ENCODE results near the gene ANKRD40CL.
"Not testable (repeated sequence)": the region's sequence is repeated elsewhere in the genome, so short reads cannot be mapped to it uniquely, and the experiment has no call there.

The ANKRD40CL gene

DNA sequence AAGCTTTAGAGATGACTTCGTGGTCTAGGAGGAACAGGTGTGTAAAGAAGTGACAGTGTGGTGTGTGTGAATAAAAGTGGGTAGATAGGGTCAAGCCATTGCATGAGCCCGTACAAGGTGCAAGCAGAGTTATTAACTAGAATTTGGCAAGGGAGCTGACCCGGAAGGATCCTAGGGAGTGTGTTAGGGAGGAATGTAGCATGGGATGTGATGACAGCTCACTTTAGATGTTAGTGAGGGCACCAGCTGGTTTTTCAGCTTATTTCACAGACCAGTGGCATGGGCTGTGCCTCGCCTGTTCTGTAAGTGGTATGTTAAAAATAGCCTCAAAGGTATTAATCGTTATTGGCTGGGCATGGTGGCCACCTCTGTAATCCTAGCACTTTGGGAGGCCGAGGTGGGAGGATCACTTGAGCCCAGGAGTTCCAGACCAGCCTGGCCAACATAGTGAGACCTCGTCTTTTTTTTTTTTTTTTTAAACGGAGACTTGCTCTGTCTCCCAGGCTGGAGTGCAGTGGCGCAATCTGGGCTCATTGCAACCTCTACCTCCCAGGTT lies 8.3 kb downstream of the ANKRD40CL start:
- DNase-seq (ENCODE audit: low spot score) = no peak

DNA sequence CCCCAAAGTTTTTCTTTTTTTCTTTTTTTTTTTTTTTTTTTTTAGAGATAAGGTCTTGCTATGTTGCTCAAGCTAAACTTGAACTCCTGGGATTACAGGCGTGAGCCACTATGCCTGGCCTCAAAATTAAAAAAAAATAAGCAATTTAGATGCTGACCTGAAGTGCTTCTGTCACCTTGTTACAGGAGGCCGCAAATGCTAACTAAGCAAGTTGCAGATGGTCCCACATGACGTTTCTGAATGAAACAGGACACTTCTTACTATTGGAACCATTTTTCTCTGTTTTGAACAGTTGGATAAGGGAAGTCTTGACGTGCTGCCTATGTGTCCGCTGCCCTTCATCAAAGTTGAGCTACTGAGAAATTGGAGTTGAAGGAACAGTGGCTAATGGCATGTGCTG lies 8.8 kb downstream of the ANKRD40CL start:
- DNase-seq (ENCODE audit: low spot score) = no peak

DNA sequence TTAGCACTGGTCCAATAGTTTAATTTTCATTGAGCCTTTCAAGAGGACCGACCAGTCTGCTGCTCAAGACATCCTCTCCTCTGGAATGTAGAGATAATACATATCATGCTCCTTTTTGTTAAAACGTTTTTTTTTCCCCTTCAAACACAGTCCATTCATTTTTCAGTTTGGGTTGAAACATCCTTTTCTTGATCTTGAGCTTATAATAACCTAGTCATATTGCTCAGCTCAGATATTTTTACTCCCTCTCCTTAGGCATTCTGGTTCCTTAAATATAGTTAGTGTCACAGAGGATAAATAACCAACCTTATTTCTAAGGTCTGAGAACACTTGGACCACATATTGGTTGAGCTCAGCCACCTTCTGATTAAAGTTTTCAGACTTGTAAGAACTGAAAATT lies 12.8 kb downstream of the ANKRD40CL start:
- DNase-seq (ENCODE audit: low spot score) = no peak

DNA sequence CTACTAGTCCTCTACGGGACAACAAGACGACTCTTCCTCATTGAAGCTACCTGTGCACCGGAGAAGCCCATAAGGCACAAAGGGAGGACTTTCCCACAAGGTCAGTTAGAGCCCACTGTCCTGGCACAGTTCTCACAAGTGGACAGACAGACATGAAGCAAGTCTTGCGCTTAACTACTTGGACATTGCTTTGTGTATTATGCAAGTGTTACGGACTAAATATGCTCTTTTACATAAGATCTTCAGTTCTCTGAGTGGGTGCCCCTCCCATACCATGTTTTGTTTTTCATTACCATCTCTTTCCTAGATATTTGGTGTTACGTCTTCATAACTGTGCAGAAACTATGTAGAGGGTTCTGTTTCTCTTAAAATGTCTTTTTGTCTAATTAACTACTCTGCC lies 18.1 kb downstream of the ANKRD40CL start:
- DNase-seq (ENCODE audit: low spot score) = no peak

DNA sequence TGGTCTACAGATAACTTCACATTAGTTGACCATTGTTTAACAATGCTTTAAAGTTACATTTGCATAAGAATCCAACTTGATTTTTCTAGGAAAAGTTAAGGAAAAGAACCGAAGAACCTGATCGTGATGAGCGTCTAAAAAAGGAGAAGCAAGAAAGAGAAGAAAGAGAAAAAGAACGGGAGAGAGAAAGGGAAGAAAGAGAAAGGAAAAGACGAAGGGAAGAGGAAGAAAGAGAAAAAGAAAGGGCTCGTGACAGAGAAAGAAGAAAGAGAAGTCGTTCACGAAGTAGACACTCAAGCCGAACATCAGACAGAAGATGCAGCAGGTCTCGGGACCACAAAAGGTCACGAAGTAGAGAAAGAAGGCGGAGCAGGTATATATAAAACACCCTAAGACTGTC lies 21.7 kb downstream of the ANKRD40CL start:
- DNase-seq (ENCODE audit: low spot score) = no peak

DNA sequence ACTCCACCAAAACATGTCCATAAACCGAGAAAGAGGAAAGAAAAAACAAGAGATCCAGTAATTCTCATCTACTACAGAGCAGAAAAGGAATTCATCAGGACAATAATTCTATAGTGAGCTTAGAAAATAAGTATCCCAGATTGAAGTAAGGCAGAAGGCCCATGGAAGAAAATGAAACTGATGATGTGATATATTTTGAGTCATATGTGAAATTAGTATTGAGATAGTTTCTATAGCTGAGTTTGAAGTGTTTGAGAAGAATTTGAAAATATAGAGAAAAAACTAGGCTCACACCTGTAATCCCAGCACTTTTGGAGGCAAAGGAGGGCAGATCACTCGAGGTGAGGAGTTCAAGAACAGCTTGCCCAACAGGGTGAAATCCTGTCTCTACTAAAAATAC lies 28.2 kb downstream of the ANKRD40CL start:
- no peak for DNase-seq (ENCODE audit: low spot score)

DNA sequence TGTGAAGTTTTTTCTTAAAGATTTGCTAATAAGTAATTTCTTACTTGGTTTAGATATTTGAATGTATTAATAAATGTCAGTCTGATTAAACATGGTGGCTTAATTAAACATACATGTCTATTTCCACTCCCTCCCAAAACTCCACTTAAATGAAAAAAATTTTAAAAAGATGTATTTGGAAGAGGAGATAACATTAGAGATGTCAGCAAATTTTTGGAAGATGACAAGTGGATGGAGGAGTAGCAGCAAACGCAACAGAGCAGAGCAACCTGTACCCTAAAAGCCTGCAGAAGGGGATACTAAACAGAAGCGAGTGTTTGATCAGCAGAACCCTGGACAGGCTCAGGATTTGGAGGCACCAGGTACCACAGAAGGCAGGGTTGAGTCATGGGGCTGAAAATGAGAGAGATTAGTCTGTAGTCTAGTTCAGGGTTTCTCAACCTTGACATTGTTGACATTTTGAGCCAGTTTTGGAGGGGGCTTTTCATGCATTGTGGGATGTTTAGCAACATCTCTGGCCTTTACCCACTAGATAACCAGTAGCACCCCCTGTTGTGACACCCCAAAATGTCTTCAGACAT lies 30.1 kb downstream of the ANKRD40CL start:
- DNase-seq (ENCODE audit: low spot score) = no peak

DNA sequence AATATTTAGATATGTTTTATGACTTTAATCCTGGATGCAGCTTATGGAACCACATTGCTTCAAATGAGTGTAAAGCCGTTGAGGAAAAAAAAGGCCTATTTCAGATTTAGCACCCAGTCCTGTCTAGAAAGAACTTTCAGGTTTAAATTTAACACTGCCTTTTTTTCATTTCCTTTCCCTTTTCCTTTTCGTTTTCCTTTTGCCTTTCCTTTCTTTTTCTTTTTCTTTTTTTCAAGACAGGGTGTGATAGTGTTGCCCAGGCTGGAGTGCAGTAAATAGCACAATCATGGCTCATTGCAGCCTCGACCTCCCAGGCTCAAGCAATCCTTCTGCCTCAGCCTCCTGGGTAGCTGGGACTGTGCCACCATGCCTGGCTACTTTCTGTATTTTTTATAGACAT lies 32.0 kb downstream of the ANKRD40CL start:
- no peak for DNase-seq (ENCODE audit: low spot score)

DNA sequence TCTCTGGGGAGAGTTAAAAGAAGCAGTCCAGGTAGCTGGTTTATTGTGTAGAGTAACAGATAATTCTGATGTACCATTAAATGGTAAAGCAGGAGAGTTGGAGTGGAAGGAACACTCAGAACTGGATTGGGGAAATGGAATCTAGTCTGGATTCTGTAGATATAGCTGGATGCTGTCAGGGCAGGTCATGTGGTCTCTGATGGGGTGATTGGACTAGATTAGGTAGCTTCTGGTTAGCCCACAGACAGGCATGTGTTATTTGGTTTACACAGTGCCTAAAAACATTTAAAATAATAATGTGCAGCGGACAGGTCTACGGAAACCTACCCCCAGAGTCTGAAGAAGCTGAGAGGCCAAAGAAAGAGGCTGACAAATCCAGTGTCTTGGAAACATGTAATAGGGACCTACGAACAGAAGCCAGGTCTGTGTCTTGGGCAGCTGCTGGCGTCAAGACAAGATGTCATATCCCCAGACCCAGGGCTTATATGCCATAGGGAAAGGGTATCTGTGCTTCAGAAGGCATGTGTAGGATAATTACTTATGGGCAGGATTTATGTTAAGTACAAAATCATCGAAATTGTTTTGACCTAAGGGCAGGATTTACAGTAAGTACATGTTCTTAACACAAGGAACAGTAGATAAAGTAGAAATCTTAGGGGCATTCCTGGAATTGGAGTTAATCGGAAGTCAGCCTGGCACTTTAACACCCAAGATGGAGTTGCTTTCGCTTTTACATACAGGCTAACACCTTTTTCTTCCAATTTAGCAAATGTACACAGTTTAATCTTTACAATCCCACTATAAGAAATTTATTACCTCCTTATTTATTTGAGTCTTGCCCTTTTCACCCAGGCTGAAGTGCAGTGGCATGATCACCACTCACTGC lies 35.5 kb downstream of the ANKRD40CL start:
- no peak for DNase-seq (ENCODE audit: low spot score)

DNA sequence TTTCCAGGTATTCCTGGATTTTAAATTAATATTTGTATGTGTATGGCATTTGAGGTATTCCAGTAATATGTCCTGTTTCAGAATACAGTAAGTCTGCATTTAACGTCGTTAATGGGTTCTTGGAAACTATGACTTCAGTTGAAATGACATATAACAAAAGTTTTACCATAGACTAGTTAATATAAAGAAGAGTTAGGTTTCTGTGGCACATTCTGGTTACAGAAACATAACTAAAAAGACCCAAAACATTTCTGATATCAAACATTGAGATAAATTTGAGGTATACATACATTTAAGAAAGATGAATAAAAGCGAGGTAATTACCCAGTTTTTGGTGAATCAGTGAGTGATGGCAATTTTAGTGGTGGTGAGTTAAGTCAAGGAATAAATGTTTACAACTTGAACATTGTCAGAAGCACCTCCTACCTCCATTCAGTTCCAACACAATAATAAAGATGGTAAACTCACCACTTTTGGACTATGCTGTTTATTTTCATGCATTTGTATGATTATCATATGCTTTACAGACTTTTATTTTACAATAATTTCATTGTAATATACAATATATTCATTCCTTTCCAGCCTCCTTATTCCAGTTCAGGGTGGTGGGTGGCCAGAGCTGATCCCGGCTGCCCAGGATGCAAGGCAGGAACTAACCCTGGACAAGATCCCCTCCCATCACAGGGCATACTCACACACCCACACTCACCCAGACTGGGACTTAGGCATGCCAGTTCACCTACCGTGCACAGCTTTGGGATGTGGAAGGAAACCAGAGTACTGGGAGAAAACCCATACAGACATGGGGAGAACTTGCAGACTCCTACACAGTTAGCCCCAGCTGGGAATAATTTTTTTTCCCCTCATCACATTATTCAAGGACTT lies 38.2 kb downstream of the ANKRD40CL start:
- no peak for DNase-seq (ENCODE audit: low spot score)

DNA sequence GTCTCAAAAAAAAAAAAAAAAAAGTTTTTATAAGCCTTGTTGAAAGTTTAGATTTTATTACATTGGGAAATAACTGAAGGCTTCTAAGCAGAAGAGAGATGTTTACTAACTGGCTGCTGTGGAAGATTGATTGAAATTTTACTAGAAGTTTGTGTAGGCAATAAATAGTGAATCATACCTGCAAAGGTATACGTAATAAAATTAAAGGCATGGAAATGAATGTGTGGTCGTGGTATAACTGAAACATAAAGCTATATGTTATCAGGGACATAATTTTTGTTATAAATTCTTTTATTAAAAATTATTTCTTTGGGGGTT lies 39.2 kb downstream of the ANKRD40CL start:
- DNase-seq (ENCODE audit: low spot score) = no peak

DNA sequence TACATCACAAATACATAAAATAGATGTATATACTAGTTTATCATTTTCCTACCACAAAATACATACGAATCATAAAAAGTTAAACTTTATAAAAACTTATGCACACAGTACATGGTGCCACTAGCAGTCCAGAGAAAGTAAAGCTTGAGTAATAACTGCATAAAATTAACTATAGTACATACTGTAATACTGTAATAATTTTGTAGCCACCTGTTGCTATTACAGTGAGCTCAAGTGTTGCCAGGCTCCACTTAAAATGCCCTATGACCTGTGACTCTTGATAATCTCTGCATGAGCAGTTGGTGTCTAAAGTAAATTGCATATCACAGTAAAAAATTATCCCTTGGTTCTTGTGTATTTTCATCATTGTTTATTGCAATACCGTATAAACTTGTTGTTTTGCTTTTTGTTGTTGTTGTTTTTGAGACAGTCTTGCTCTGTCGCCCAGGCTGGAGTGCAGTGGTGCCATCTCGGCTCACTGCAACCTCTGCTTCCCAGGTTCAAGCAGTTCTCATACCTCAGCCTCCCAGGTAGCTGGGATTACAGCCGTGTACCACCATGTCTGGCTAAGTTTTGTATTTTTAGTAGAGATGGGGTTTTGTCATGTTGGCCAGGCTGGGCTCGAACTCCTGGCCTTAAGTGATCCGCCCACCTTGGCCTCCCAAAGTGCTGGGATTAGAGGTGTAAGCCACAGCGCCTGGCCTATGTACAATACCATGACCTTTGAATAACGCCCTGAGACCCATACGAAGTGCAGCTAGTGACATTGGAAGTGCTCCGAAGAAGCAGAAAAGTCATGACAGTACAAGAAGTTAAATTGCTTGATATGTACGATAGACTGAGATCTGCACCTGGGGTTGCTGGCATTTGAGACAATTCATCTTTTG lies 41.3 kb downstream of the ANKRD40CL start:
- no peak for DNase-seq (ENCODE audit: low spot score)

DNA sequence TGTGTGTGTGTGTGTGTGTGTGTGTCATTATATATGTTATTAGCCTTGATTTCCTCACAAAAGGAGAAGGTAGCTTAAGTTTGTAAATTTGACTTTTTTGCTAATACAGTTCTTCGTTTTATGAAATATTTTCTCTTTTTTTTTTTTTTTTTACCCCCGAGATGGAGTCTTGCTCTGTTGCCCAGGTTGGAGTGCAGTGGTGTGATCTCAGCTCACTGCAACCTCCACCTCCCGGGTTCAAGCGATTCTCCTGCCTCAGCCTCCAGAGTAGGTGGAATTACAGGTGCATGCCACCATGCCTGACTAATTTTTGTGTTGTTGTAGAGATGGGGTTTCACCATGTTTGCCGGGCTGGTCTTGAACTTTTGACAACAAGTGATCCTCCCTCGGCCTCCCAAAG lies 42.7 kb downstream of the ANKRD40CL start:
- not testable (repeated sequence) for DNase-seq (ENCODE audit: low spot score)

DNA sequence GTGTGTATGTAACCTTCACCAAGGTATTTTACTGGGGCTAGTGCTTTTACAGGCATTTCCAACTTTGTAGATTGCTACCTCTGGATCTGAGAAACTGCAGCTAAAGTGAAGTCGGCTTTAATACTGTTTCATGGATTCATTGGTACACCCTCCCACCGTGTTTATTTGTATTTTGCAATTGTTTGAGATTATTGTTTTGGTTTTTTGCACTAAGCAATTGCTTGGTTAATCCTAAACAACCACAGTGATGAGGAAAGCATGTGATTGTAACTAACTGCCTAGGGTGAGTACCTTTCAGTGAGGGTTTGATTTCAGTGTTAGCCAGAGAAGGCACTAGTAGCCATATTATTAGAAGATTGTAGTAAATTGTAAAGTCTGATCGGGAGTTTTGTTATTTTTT lies 44.6 kb downstream of the ANKRD40CL start:
- DNase-seq (ENCODE audit: low spot score) = no peak

DNA sequence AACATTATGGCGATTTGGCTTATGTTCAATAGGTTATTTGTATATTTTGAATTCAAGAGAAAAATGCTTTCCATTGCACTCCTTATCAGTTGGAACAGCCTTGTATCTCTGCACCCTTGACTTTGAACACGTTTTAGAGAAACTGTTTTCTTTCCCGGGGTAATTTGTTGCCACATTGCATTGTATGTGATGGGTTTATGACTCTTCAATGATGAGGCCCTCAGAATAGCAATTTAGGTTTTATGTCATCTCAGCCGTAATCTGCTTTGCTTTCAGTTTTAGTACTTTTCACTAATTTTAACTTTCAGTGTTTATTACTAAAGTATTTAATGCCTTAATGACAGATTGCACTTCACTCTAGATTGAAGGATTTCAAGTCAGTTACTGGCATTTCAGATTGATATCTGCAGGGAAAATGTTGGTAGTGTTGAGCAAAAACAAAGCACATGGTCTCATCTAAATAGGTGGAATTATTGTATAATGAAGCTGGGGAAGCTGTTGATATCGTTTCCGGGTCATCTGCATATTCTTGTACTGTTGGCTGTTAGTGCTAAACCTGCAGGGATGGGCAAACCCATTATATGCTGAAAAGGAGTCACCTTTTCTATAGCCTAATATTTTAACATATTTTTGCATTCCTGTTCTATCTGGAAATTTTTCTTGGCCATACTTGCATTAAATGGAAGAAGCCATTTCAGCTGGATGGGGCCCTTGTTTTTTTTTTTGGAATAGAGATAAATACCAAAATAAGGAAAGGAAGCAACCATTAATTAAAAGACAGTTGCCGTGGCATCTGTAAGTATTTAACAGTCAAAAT lies 45.9 kb downstream of the ANKRD40CL start:
- DNase-seq (ENCODE audit: low spot score) = peak; percentile 65

DNA sequence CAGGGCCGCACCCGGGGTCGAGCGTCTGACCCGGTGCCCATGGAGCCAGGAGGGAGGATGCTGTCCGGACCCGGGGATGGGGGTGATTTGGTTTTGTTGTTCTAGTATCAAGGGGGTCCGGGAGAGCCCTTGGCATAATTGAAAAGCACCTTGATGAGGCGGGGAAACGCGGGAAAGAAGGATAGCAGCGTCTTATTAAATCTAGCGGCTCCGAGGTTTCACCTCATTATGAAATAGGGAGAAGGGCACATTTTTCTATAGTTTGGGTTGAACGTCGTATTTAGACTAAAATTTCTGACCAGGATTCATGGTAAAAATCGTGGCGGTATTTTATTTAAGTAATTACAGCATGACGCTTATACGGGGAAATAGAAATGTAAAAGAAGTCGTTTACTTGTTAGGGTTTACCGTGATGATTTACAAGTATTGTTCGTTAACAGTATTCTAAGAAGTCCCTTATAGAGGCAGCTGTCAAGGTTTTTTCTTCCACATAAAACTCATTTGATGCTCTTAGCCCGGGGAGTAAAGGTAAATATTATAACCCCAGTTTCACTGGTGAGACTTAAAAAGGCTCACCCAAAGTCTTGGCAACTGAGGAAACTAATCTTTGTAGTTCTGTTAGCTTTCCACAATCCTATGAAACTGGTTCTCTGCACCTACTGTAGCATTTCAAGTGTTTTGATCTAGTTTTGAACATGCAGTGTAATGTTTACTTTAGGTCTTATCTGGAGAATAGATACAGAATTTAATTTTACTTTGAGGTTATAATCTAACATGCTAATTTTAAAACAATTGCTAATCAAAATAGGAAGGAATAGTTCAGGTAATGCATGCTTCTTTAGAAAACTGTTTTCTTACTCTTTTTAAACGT lies 47.2 kb downstream of the ANKRD40CL start:
- DNase-seq (ENCODE audit: low spot score) = peak; percentile 30

DNA sequence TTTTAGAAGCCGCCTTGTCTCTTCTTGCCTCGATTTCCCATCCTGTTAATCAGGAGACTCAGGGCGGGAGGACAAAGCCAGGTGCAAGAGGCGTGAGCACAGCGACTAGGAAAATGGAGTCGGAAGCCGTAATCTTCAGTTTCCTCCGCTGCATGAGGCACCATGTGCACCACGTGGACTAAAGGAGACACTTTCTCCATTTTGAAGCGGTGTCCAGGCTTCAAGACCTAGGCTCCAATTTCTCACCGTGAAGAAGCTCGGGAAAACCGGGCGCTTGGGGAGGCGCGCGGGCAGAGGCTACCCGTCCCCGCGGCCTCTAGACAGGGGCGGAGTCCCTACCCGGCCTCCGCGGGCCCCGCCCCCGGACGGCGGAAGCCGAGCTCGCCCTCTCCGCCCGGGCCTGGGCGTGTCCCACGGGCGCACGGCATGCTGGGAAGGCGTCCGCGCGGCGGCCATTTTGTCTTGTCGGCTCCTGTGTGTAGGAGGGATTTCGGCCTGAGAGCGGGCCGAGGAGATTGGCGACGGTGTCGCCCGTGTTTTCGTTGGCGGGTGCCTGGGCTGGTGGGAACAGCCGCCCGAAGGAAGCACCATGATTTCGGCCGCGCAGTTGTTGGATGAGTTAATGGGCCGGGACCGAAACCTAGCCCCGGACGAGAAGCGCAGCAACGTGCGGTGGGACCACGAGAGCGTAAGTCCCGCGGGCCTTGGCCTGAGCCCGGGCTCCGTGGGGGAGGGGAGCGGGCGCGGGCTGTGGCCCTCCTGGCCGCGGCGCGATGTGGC lies 48.0 kb downstream of the ANKRD40CL start, which contains the start of gene LUC7L3:
TSS of gene LUC7L3 (plus strand) at position 460 of the 780 bp plus-strand sequence. CDS start at position 590, 130 bp downstream.
- peak; percentile 96 for DNase-seq (ENCODE audit: low spot score)

DNA sequence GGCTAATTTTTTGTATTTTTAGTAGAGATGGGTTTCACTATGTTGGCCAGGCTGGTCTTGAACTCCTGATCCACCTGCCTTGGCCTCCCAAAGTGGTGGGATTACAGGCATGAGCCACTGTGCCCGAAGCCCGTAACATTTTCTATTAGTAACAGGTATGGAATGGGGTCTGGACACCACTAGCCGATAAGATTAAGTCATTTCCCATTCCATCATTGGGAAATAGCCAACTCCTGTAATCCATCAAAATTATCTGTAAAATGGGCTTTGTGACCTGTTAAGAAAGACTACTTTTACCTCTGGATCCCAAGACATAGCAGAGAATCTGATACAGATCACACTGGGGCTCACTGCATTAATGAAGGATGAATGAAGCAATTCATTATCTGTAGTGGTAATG lies 51.8 kb downstream of the ANKRD40CL start:
- DNase-seq (ENCODE audit: low spot score) = no peak

DNA sequence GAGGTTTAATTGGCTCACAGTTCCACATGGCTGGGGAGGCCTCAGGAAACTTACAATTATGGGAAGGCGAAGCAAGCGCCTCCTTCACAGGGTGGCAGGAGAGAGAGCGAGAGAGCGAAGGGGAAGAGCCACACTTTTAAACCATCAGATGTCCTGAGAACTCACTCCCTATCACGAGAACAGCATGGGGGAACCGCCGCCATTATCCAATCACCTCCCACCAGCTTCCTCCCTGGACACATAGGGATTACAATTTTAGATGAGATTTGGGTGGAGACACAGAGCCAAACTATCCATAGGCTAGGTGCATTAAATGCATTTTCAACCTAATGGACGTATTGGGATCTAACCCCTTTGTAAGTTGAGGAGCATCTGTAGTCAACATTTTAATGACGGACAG lies 54.7 kb downstream of the ANKRD40CL start:
- DNase-seq (ENCODE audit: low spot score) = no peak

Measured in NAMALWA (cell line).